Skeletal muscle tissue (tissue), 4 donors: ENCODE results near the gene IL17RD. TPM values are rescaled to one million over a fixed set of nuclear protein-coding genes. Genes with fewer than 3 reads are reported as not detected.

Source experiments
- H3K27ac ChIP-seq: one replicate; pipeline ENCODE4 v1.7.0; 2013; ENCODE audit warnings: mild to moderate bottlenecking, low read depth, low read length, inconsistent platforms
- H3K27me3 ChIP-seq, 3 donors: one replicate each; pipeline ENCODE4 v1.7.0; 2013; ENCODE audit warnings: low read length in 3 of 3; ENCODE audit not compliant: control insufficient read depth in 3 of 3, insufficient read depth in 3 of 3
- H3K36me3 ChIP-seq, 3 donors: one replicate each; pipeline ENCODE4 v1.7.0; 2013; ENCODE audit warnings: low read length in 3 of 3; ENCODE audit not compliant: control insufficient read depth in 3 of 3, insufficient read depth in 3 of 3
- H3K4me1 ChIP-seq, 3 donors: one replicate each; pipeline ENCODE4 v1.7.0; 2013; ENCODE audit warnings: low read length in 3 of 3, mild to moderate bottlenecking in 3 of 3; ENCODE audit not compliant: control insufficient read depth in 3 of 3, insufficient read depth in 3 of 3
- H3K4me3 ChIP-seq, 3 donors: one replicate each; pipeline ENCODE4 v1.7.0; 2013; ENCODE audit warnings: low read length in 3 of 3
- H3K9ac ChIP-seq, 3 donors: one replicate each; pipeline ENCODE4 v1.7.0; 2013; ENCODE audit warnings: low read length in 3 of 3, mild to moderate bottlenecking in 3 of 3, moderate library complexity in 2 of 3, low read depth in 1 of 3
- H3K9me3 ChIP-seq, 3 donors: one replicate each; pipeline ENCODE4 v1.7.0; 2013; ENCODE audit warnings: low read length in 3 of 3; ENCODE audit not compliant: control insufficient read depth in 3 of 3
- total RNA-seq: library from RNA; depleted of rRNA; stranded (reverse); fragments of >200 nt; gene quantifications from one replicate; pipeline ENCODE4 v1.2.3, GENCODE V29; 2014
- donor health status: Osteomylitis.

Gene IL17RD
- total RNA-seq, 1 donor from 2014 or later, result 18.8 TPM

DNA sequence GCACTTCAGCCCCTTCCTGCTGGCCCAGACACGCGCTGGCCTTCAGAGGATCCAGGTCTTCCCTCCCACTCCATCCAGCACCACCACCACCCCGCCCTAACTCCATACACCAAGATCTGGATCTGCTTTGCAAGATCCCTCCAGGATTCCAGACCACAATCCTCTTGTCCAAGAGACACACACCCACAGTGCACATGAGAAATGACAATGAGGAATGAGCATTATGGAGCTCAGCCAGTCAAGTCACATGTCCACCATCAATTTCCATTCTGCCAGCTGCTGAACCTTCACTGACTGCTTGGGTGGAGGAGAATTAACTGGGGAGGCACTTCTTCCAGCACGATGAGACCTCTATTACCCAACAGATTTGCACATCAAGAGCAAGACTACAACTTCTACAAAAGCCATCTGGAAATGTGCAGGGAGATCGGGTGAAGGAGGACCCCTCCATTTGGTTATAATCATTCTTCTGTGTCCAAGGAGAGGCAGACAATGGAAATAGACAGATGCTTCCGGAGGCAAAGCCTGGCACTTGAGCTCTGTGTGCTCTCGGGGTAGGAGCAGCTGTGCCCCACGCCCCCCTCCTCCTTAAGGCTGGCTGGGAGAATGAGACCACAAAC is 117.0 kb downstream of the IL17RD start:
- Histone ChIP-seq H3K36me3 (no peaks in the 10 kb centered on the region), H3K27me3 (peaks cover 0 to 4% (median 0%) of the 10 kb centered on the region in 3 donors), H3K9me3 (no peaks in the 10 kb centered on the region), H3K27ac (peak overlapping the region; percentile 40), H3K4me1 (peaks cover 0 to 11% (median 0%) of the 10 kb centered on the region in 3 donors), H3K4me3 (peak overlapping the region in 1 of 3 donors; percentile 27), H3K9ac (no peak overlapping the region)

DNA sequence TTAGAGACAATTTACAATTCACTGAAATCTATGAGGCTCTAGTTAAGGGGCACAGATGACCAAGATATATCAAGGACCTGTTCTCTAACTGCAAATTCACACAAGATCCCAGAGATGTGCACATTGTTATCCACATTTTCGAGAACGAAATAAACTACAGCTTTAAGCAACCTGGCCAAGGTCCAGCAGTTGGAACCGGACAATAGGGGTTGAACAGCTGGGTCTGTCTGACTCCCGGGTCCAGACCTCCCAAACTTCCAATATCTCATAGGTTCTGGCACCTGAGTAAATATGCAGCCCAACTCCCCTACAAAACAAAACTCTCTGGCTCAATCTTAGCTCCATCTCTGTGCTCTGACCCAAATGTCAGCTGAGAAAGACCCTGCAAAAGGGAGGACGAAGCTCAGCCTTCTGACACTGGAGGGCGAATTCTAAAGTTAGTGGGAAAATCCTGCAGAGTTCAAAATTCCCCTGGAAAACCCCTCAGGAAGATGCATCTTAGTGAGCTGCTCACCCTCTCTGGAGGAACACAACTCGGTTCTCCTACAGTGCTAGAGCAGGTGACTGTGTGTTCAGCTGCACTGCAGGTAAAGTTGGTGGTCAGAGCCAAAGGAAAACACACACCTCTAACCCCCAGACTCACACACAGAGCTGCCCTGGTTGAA is 118.9 kb downstream of the IL17RD start:
- H3K9me3 ChIP-seq, result no peaks in the 10 kb centered on the region
- no peak overlapping the region for H3K9ac ChIP-seq
- H3K36me3 ChIP-seq, result no peaks in the 10 kb centered on the region
- peaks cover 0 to 16% (median 0%) of the 10 kb centered on the region in 3 donors for H3K4me1 ChIP-seq
- H3K27me3 ChIP-seq, result peaks cover 0 to 4% (median 0%) of the 10 kb centered on the region in 3 donors
- no peak overlapping the region for H3K4me3 ChIP-seq
- no peak overlapping the region for H3K27ac ChIP-seq

DNA sequence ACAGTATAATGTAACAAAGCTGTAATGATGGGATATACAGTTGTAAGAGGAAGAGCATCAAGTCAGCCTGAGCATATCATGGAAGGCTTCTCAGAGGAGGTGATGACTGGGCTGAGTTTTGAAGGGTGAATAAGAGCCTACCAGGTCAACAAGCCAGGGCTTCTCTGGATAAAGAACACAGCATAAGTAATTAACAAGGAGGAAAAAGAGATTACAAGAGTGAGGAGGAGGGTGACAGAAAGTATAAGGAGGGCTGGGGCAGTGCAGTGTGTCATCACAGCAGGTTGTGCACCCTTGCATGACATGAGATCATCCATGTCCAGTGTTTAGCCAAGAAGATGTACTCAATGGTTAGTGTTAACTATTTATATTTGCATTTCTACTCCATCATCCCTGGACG is 121.6 kb downstream of the IL17RD start:
- H3K27ac ChIP-seq, result no peak overlapping the region

DNA sequence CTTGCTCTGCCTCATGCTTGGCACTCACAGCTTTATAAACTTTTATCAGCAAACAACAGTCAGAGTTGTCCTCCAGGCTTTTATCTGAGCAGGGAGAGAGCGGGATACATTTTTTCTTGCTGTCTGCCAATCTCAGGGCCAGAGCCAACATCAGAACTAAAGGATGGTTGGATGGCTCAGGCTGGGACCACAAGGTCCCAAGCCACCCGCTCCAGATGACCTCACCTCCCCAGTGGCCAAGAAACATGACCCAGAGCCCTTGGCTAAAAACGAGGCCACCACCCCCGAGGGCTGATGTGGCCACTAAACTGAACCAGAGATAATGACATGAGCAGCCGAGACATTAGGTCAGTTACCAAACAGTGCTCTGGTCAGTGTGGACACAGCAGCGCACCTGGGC is 123.5 kb downstream of the IL17RD start:
- Histone ChIP-seq H3K36me3 (no peaks in the 10 kb centered on the region), H3K4me1 (peaks cover 0 to 4% (median 0%) of the 10 kb centered on the region in 3 donors), H3K27ac (no peak overlapping the region), H3K4me3 (no peak overlapping the region), H3K9ac (no peak overlapping the region), H3K27me3 (no peaks in the 10 kb centered on the region), H3K9me3 (no peaks in the 10 kb centered on the region)

More for the DNA sequence above, 121.6 kb downstream of the IL17RD start:
- H3K9me3 ChIP-seq, result no peaks in the 10 kb centered on the region
- no peak overlapping the region for H3K4me3 ChIP-seq
- no peaks in the 10 kb centered on the region for H3K36me3 ChIP-seq
- no peaks in the 10 kb centered on the region for H3K27me3 ChIP-seq
- H3K9ac ChIP-seq, result no peak overlapping the region
- peaks cover 0 to 12% (median 0%) of the 10 kb centered on the region in 3 donors for H3K4me1 ChIP-seq

Other genes with a start within 250 kb of the IL17RD start
- not detected for gene SPATA12, start 104.7 kb downstream of the IL17RD start, total RNA-seq
- not detected for gene HESX1, start 34.6 kb upstream of the IL17RD start, total RNA-seq
- 83.0 TPM for gene APPL1, start 62.4 kb upstream of the IL17RD start, total RNA-seq
- not detected for gene ASB14, start 127.3 kb upstream of the IL17RD start, total RNA-seq